HCT116 (cell line): Measurements from ENCODE around the gene TTC5. TPM values are rescaled to one million over a fixed set of nuclear protein-coding genes. Genes with fewer than 3 reads are reported as not detected.

Source experiments
- ATAC-seq: fragments of 200-7000 bp; cut with Tn5 transposase; 2 replicates; pipeline ENCODE4 v1.9.1; 2020; ENCODE audit warnings: mild to moderate bottlenecking, moderate library complexity
- BruUV-seq: library from RNA; stranded (reverse); fragments of 400-500 nt; replicated peaks from 2 replicates; lab custom pipeline; 2021; lab: Mats Ljungman, UMichigan
- CTCF ChIA-PET: fragments of 300-600 bp; sonication (Branson Sonifier 250); formaldehyde crosslinking; loops from one replicate; lab custom pipeline; 2021; ENCODE audit warnings: antibody characterized with exemption; lab: Charles Lee
- POLR2A ChIA-PET: fragments of 300-600, 350-600 bp; sonication (Branson Sonifier 250); formaldehyde crosslinking; loops from one replicate; lab custom pipeline; 2021; ENCODE audit warnings: antibody characterized with exemption; lab: Charles Lee
- RAD21 ChIA-PET, 2 experiments: fragments of 300-600 bp; sonication (Branson Sonifier 250); formaldehyde crosslinking; loops; one replicate each; lab custom pipeline; 2023; ENCODE audit warnings: low total read pairs in 2 of 2; ENCODE audit not compliant: uncharacterized antibody in 2 of 2, unreplicated experiment in 2 of 2, low non-redundant PET in 1 of 2; lab: Charles Lee
- DNase-seq: peaks from one replicate; pipeline ENCODE4 v3.0.0-alpha.2; 2010; ENCODE audit warnings: low read depth, low spot score
- H2AFZ ChIP-seq: fragments of 200-600 bp; shearing (Covaris generic), sonication (generic); 2 replicates; pipeline ENCODE4 v1.6.1; 2017; ENCODE audit warnings: low read depth, mixed run types, mixed read lengths, antibody characterized with exemption, low read length; ENCODE audit not compliant: poor library complexity, severe bottlenecking
- H3K27ac ChIP-seq: 2 replicates; pipeline ENCODE4 v1.5.1; 2012; ENCODE audit warnings: low read depth, low read length
- H3K27me3 ChIP-seq: fragments of 200-600 bp; sonication (generic); 2 replicates; pipeline ENCODE4 v1.6.1; 2016; ENCODE audit warnings: mixed run types, low read length, mixed read lengths; ENCODE audit not compliant: insufficient read depth
- H3K36me3 ChIP-seq, 2 experiments: fragments of 200-500 bp in 1 of 2; fragments of 200-600 bp in 1 of 2; sonication (Bioruptor generic) in 1 of 2; sonication (generic) in 1 of 2; 2 replicates each; pipeline versions ENCODE4 v1.5.1 to v1.6.1; 2014 to 2016; ENCODE audit warnings: low read length in 2 of 2, inconsistent platforms in 1 of 2, mixed read lengths in 1 of 2, mixed run types in 1 of 2; ENCODE audit not compliant: insufficient read depth in 2 of 2, control insufficient read depth in 1 of 2
- H3K4me1 ChIP-seq, 2 experiments: fragments of 200-600 bp in 1 of 2; sonication (generic) in 1 of 2; 2 replicates each; pipeline versions ENCODE4 v1.5.1 to v1.6.1; 2012 to 2017; ENCODE audit warnings: low read length in 2 of 2, inconsistent platforms in 1 of 2, mild to moderate bottlenecking in 1 of 2, mixed read lengths in 1 of 2, mixed run types in 1 of 2, moderate library complexity in 1 of 2; ENCODE audit not compliant: insufficient read depth in 2 of 2, control insufficient read depth in 1 of 2
- H3K4me2 ChIP-seq: fragments of 200-600 bp; sonication (generic); 2 replicates; pipeline ENCODE4 v1.6.1; 2017; ENCODE audit warnings: mixed run types, low read length, mixed read lengths
- H3K4me3 ChIP-seq, 2 experiments: fragments of 200-600 bp in 1 of 2; sonication (generic) in 1 of 2; replicated peaks in 1 of 2; 2 replicates each; pipeline ENCODE4 v1.5.1; 2011 to 2016; ENCODE audit warnings: low read length in 2 of 2, control low read depth in 1 of 2, low read depth in 1 of 2, mild to moderate bottlenecking in 1 of 2, mixed read lengths in 1 of 2, mixed run types in 1 of 2
- H3K79me2 ChIP-seq: fragments of 200-600 bp; sonication (generic); 2 replicates; pipeline ENCODE4 v1.6.1; 2017; ENCODE audit warnings: mild to moderate bottlenecking, mixed run types, low read length, moderate library complexity, mixed read lengths; ENCODE audit not compliant: insufficient read depth
- H3K9ac ChIP-seq: fragments of 200-600 bp; sonication (generic); 2 replicates; pipeline ENCODE4 v1.6.1; 2016; ENCODE audit warnings: low read length, mixed read lengths
- H3K9me2 ChIP-seq: fragments of 200-600 bp; sonication (generic), shearing (Covaris generic); 2 replicates; pipeline ENCODE4 v1.6.1; 2017; ENCODE audit warnings: mixed run types, mild to moderate bottlenecking, moderate library complexity; ENCODE audit not compliant: insufficient read depth
- H3K9me3 ChIP-seq, 2 experiments: fragments of 200-500 bp in 1 of 2; fragments of 200-600 bp in 1 of 2; sonication (Bioruptor generic) in 1 of 2; sonication (generic) in 1 of 2; 2 replicates each; pipeline ENCODE4 v1.6.1; 2014 to 2017; ENCODE audit warnings: low read length in 2 of 2, mixed read lengths in 2 of 2, inconsistent platforms in 1 of 2, low read depth in 1 of 2, mild to moderate bottlenecking in 1 of 2, mixed run types in 1 of 2, moderate library complexity in 1 of 2; ENCODE audit not compliant: control insufficient read depth in 1 of 2, insufficient read depth in 1 of 2
- H4K20me1 ChIP-seq: fragments of 200-600 bp; sonication (generic), shearing (Covaris generic); 2 replicates; pipeline ENCODE4 v1.6.1; 2017; ENCODE audit warnings: mixed run types, mild to moderate bottlenecking, moderate library complexity; ENCODE audit not compliant: insufficient read depth
- CBX3 ChIP-seq: IDR thresholded peaks from 2 replicates; pipeline ENCODE4 v1.6.1; 2012; ENCODE audit warnings: low read depth
- CEBPB ChIP-seq: IDR thresholded peaks from 2 replicates; pipeline ENCODE4 v1.6.1; 2012; ENCODE audit warnings: low read depth
- ELF1 ChIP-seq: IDR thresholded peaks from 2 replicates; pipeline ENCODE4 v1.6.1; 2012; ENCODE audit warnings: low read depth, borderline replicate concordance
- EZH2 ChIP-seq: fragments of 200-600 bp; sonication (generic); IDR thresholded peaks from 2 replicates; pipeline ENCODE4 v1.6.1; 2017; ENCODE audit warnings: antibody characterized with exemption, mixed run types
- FOSL1 ChIP-seq: IDR thresholded peaks from 2 replicates; pipeline ENCODE4 v1.6.1; 2012; ENCODE audit warnings: low read depth
- RAD21 ChIP-seq: IDR thresholded peaks from 2 replicates; pipeline ENCODE4 v1.6.1; 2012; ENCODE audit warnings: low read depth, mild to moderate bottlenecking
- TCF7L2 ChIP-seq: IDR thresholded peaks from 2 replicates; pipeline ENCODE4 v1.7.0; 2011; ENCODE audit warnings: borderline replicate concordance, inconsistent platforms; ENCODE audit not compliant: insufficient read depth, insufficient read length; ENCODE audit errors: extremely low read depth
- YY1 ChIP-seq: IDR thresholded peaks from 2 replicates; pipeline ENCODE4 v1.6.1; 2011; ENCODE audit warnings: low read length, low read depth, moderate library complexity, mild to moderate bottlenecking; ENCODE audit not compliant: insufficient replicate concordance; ENCODE audit errors: extremely low read depth
- ZFX ChIP-seq: fragments of 450-650 bp; IDR thresholded peaks from 2 replicates; pipeline ENCODE4 v1.6.1; 2017
- intact Hi-C: fragments of 100-400 bp; cut with micrococcal nuclease; formaldehyde crosslinking; loops from 2 replicates; pipeline ENCODE4 v1.10.0; 2022
- total RNA-seq: library from RNA; stranded (reverse); gene quantifications from one replicate; pipeline ENCODE4 v1.2.1, GENCODE V29; 2021; ENCODE audit not compliant: unreplicated experiment
- TF ChIP-seq, protein P1 (sequence below): IDR thresholded peaks from 2 replicates; pipeline ENCODE4 v1.6.1; 2011; ENCODE audit warnings: mild to moderate bottlenecking, low read length, moderate library complexity; ENCODE audit not compliant: insufficient replicate concordance; ENCODE audit errors: extremely low read depth
- TF ChIP-seq, protein P2 (sequence below): IDR thresholded peaks from 2 replicates; pipeline ENCODE4 v1.6.1; 2012
- TF ChIP-seq, protein P3 (sequence below): IDR thresholded peaks from 2 replicates; pipeline ENCODE4 v1.6.1; 2012; ENCODE audit warnings: low read depth
- TF ChIP-seq, protein P4 (sequence below), 3 experiments: fragments of 200-600 bp in 1 of 3; sonication (generic) in 1 of 3; IDR thresholded peaks in 2 of 3; conservative IDR thresholded peaks in 1 of 3; 2 replicates each; pipeline ENCODE4 v1.5.1; 2012 to 2017; ENCODE audit warnings: low read depth in 2 of 3, low read length in 2 of 3, antibody characterized with exemption in 1 of 3, borderline replicate concordance in 1 of 3, control low read depth in 1 of 3, mild to moderate bottlenecking in 1 of 3, mixed read lengths in 1 of 3, mixed run types in 1 of 3, moderate library complexity in 1 of 3; ENCODE audit not compliant: insufficient read depth in 1 of 3

TTC5 gene
- total RNA-seq, 1 experiment from 2014 or later, result 23.3 TPM

DNA sequence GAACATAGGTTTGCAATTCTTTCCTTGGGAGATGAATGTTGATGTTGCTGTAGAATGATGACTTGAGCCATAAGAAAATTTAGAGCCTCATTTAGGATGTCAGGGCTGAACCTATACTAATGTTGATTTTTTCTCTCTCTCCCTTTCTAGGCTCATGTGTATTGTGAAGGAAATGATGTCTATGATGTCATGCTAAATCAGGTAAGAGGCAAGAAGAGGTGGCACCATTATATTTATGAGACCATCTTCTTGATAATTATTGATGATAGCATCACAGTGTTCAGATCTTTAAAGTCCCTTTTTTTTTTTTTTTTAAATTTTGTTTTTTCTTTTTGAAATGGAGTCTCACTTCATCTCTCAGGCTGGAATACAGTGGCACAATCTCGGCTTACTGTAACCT is 41.0 kb upstream of the TTC5 start:
- RAD21 ChIA-PET, result no interaction called here
- no peaks in the 10 kb centered on the region for H3K9me2 ChIP-seq
- no peaks in the 10 kb centered on the region for H4K20me1 ChIP-seq
- DNase-seq (no peak), ATAC-seq (no peak)
- no peak overlapping the region for H3K4me3 ChIP-seq
- peaks cover 30% of the 10 kb centered on the region for H3K79me2 ChIP-seq
- intact Hi-C loops, result no loop called here
- H3K9me3 ChIP-seq, result no peaks in the 10 kb centered on the region
- H3K4me2 ChIP-seq, result no peak overlapping the region
- no peak overlapping the region for H2AFZ ChIP-seq
- no peak overlapping the region for H3K27ac ChIP-seq
- POLR2A ChIA-PET, result no interaction called here
- no peaks in the 10 kb centered on the region for H3K27me3 ChIP-seq
- peaks cover 44 to 46% of the 10 kb centered on the region in 2 experiments for H3K36me3 ChIP-seq
- peaks cover 3 to 10% of the 10 kb centered on the region in 2 experiments; a peak in 3 of 4 replicates for H3K4me1 ChIP-seq
- BruUV-seq, result no TSS peak
- CTCF ChIA-PET, result no interaction called here
- TF ChIP-seq, protein P1, sequence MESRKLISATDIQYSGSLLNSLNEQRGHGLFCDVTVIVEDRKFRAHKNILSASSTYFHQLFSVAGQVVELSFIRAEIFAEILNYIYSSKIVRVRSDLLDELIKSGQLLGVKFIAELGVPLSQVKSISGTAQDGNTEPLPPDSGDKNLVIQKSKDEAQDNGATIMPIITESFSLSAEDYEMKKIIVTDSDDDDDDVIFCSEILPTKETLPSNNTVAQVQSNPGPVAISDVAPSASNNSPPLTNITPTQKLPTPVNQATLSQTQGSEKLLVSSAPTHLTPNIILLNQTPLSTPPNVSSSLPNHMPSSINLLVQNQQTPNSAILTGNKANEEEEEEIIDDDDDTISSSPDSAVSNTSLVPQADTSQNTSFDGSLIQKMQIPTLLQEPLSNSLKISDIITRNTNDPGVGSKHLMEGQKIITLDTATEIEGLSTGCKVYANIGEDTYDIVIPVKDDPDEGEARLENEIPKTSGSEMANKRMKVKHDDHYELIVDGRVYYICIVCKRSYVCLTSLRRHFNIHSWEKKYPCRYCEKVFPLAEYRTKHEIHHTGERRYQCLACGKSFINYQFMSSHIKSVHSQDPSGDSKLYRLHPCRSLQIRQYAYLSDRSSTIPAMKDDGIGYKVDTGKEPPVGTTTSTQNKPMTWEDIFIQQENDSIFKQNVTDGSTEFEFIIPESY, result no peak
- TF ChIP-seq, protein P2, sequence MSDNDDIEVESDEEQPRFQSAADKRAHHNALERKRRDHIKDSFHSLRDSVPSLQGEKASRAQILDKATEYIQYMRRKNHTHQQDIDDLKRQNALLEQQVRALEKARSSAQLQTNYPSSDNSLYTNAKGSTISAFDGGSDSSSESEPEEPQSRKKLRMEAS, result no peak
- TF ChIP-seq YY1 (no peak), CBX3 (no peak), EZH2 (no peak), TCF7L2 (no peak), ZFX (no peak), RAD21 (no peak), ELF1 (no peak), CEBPB (no peak), FOSL1 (no peak)
- TF ChIP-seq, protein P3, sequence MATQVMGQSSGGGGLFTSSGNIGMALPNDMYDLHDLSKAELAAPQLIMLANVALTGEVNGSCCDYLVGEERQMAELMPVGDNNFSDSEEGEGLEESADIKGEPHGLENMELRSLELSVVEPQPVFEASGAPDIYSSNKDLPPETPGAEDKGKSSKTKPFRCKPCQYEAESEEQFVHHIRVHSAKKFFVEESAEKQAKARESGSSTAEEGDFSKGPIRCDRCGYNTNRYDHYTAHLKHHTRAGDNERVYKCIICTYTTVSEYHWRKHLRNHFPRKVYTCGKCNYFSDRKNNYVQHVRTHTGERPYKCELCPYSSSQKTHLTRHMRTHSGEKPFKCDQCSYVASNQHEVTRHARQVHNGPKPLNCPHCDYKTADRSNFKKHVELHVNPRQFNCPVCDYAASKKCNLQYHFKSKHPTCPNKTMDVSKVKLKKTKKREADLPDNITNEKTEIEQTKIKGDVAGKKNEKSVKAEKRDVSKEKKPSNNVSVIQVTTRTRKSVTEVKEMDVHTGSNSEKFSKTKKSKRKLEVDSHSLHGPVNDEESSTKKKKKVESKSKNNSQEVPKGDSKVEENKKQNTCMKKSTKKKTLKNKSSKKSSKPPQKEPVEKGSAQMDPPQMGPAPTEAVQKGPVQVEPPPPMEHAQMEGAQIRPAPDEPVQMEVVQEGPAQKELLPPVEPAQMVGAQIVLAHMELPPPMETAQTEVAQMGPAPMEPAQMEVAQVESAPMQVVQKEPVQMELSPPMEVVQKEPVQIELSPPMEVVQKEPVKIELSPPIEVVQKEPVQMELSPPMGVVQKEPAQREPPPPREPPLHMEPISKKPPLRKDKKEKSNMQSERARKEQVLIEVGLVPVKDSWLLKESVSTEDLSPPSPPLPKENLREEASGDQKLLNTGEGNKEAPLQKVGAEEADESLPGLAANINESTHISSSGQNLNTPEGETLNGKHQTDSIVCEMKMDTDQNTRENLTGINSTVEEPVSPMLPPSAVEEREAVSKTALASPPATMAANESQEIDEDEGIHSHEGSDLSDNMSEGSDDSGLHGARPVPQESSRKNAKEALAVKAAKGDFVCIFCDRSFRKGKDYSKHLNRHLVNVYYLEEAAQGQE, result no peak
- TF ChIP-seq, protein P4, sequence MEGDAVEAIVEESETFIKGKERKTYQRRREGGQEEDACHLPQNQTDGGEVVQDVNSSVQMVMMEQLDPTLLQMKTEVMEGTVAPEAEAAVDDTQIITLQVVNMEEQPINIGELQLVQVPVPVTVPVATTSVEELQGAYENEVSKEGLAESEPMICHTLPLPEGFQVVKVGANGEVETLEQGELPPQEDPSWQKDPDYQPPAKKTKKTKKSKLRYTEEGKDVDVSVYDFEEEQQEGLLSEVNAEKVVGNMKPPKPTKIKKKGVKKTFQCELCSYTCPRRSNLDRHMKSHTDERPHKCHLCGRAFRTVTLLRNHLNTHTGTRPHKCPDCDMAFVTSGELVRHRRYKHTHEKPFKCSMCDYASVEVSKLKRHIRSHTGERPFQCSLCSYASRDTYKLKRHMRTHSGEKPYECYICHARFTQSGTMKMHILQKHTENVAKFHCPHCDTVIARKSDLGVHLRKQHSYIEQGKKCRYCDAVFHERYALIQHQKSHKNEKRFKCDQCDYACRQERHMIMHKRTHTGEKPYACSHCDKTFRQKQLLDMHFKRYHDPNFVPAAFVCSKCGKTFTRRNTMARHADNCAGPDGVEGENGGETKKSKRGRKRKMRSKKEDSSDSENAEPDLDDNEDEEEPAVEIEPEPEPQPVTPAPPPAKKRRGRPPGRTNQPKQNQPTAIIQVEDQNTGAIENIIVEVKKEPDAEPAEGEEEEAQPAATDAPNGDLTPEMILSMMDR (IDR thresholded peaks at IDR 0.05 in 2 of 3, conservative IDR thresholded peaks at IDR 0.05 in 1 of 3; ENCODE audit: borderline replicate concordance in 1 of 3, insufficient read depth in 1 of 3, low read depth in 2 of 3, low read length in 2 of 3), result no peak
- no peak overlapping the region for H3K9ac ChIP-seq
